ENCODE measurements around the gene RBMS1.

The RBMS1 gene

GRCh38 chr2:160463245-160463644 lies 30.4 kb downstream of the RBMS1 start:
- H3K27ac ChIP-seq (ENCODE audit: low read length) = no peak overlapping the region
- no peak overlapping the region for H2AFZ ChIP-seq (ENCODE audit: low read length)
- H3K27me3 ChIP-seq (replicated peaks; ENCODE audit: insufficient read depth, low read length) = no peaks in the 10 kb centered on the region
- H3K4me2 ChIP-seq (ENCODE audit: low read depth, low read length) = no peak overlapping the region
- TF ChIP-seq EZH2phosphoT487 (IDR thresholded peaks at IDR 0.05; ENCODE audit: low read length) = no peak
- DNase-seq = no peak
- H3K4me1 ChIP-seq (ENCODE audit: low read length) = no peaks in the 10 kb centered on the region
- no peaks in the 10 kb centered on the region for H3K9me3 ChIP-seq (replicated peaks; ENCODE audit: insufficient read depth, low read length)
- H3F3A ChIP-seq (ENCODE audit: insufficient read depth, low read length) = no peaks in the 10 kb centered on the region
- H3K79me2 ChIP-seq (ENCODE audit: low read length) = no peaks in the 10 kb centered on the region
- no peak overlapping the region for H3K4me3 ChIP-seq (ENCODE audit: low read length)
- no peaks in the 10 kb centered on the region for H3K9me2 ChIP-seq (replicated peaks; ENCODE audit: insufficient read depth, low read length)
- H4K20me1 ChIP-seq (ENCODE audit: insufficient read depth, low read length) = no peaks in the 10 kb centered on the region
- no peak overlapping the region for H3K9ac ChIP-seq (ENCODE audit: low read length)
- H3K36me3 ChIP-seq (replicated peaks; ENCODE audit: insufficient read depth, low read length) = no peaks in the 10 kb centered on the region

- no peak overlapping the region for H3K4me3 ChIP-seq (ENCODE audit: low read length)
- H4K20me1 ChIP-seq (ENCODE audit: insufficient read depth, low read length) = no peaks in the 10 kb centered on the region
- no peaks in the 10 kb centered on the region for H3K4me1 ChIP-seq (ENCODE audit: low read length)
- H3F3A ChIP-seq (ENCODE audit: insufficient read depth, low read length) = no peaks in the 10 kb centered on the region
- H3K36me3 ChIP-seq (replicated peaks; ENCODE audit: insufficient read depth, low read length) = no peaks in the 10 kb centered on the region
- no peaks in the 10 kb centered on the region for H3K79me2 ChIP-seq (ENCODE audit: low read length)
- H3K27me3 ChIP-seq (replicated peaks; ENCODE audit: insufficient read depth, low read length) = no peaks in the 10 kb centered on the region
- H3K9me3 ChIP-seq (replicated peaks; ENCODE audit: insufficient read depth, low read length) = no peaks in the 10 kb centered on the region
- TF ChIP-seq EZH2phosphoT487 (IDR thresholded peaks at IDR 0.05; ENCODE audit: low read length) = no peak
- no peak overlapping the region for H3K9ac ChIP-seq (ENCODE audit: low read length)
- no peak overlapping the region for H3K27ac ChIP-seq (ENCODE audit: low read length)
- no peaks in the 10 kb centered on the region for H3K9me2 ChIP-seq (replicated peaks; ENCODE audit: insufficient read depth, low read length)
- no peak overlapping the region for H2AFZ ChIP-seq (ENCODE audit: low read length)
- no peak for DNase-seq
- no peak overlapping the region for H3K4me2 ChIP-seq (ENCODE audit: low read depth, low read length)
These were observed 33.3 kb downstream of the RBMS1 start for GRCh38 chr2:160460333-160460731.

- Histone ChIP-seq H3K9me2 (replicated peaks; ENCODE audit: insufficient read depth, low read length) (no peaks in the 10 kb centered on the region), H3F3A (ENCODE audit: insufficient read depth, low read length) (no peaks in the 10 kb centered on the region), H3K4me2 (ENCODE audit: low read depth, low read length) (no peak overlapping the region), H3K4me3 (ENCODE audit: low read length) (no peak overlapping the region), H3K4me1 (ENCODE audit: low read length) (no peaks in the 10 kb centered on the region), H3K36me3 (replicated peaks; ENCODE audit: insufficient read depth, low read length) (no peaks in the 10 kb centered on the region), H3K27me3 (replicated peaks; ENCODE audit: insufficient read depth, low read length) (no peaks in the 10 kb centered on the region), H3K79me2 (ENCODE audit: low read length) (no peaks in the 10 kb centered on the region), H4K20me1 (ENCODE audit: insufficient read depth, low read length) (no peaks in the 10 kb centered on the region), H2AFZ (ENCODE audit: low read length) (no peak overlapping the region), H3K9me3 (replicated peaks; ENCODE audit: insufficient read depth, low read length) (no peaks in the 10 kb centered on the region), H3K9ac (ENCODE audit: low read length) (no peak overlapping the region), H3K27ac (ENCODE audit: low read length) (no peak overlapping the region)
- TF ChIP-seq EZH2phosphoT487 (IDR thresholded peaks at IDR 0.05; ENCODE audit: low read length) (no peak), EZH2 (optimal IDR thresholded peaks at IDR 0.05; ENCODE audit: low read depth, low read length) (no peak), CTCF (IDR thresholded peaks at IDR 0.05; ENCODE audit: low read length) (no peak)
- DNase-seq = no peak
These were observed 33.9 kb downstream of the RBMS1 start for GRCh38 chr2:160459538-160460332.

GRCh38 chr2:160458718-160459453 lies 34.7 kb downstream of the RBMS1 start:
- H3K79me2 ChIP-seq (ENCODE audit: low read length) = no peaks in the 10 kb centered on the region
- H3K36me3 ChIP-seq (replicated peaks; ENCODE audit: insufficient read depth, low read length) = no peaks in the 10 kb centered on the region
- no peaks in the 10 kb centered on the region for H3K9me3 ChIP-seq (replicated peaks; ENCODE audit: insufficient read depth, low read length)
- no peak overlapping the region for H3K4me2 ChIP-seq (ENCODE audit: low read depth, low read length)
- TF ChIP-seq EZH2phosphoT487 (IDR thresholded peaks at IDR 0.05; ENCODE audit: low read length) (no peak), CTCF (IDR thresholded peaks at IDR 0.05; ENCODE audit: low read length) (no peak), EZH2 (optimal IDR thresholded peaks at IDR 0.05; ENCODE audit: low read depth, low read length) (no peak)
- no peaks in the 10 kb centered on the region for H4K20me1 ChIP-seq (ENCODE audit: insufficient read depth, low read length)
- no peaks in the 10 kb centered on the region for H3K27me3 ChIP-seq (replicated peaks; ENCODE audit: insufficient read depth, low read length)
- H3K4me3 ChIP-seq (ENCODE audit: low read length) = no peak overlapping the region
- no peak overlapping the region for H3K9ac ChIP-seq (ENCODE audit: low read length)
- DNase-seq = no peak
- H2AFZ ChIP-seq (ENCODE audit: low read length) = no peak overlapping the region
- H3K4me1 ChIP-seq (ENCODE audit: low read length) = no peaks in the 10 kb centered on the region
- no peak overlapping the region for H3K27ac ChIP-seq (ENCODE audit: low read length)
- no peaks in the 10 kb centered on the region for H3F3A ChIP-seq (ENCODE audit: insufficient read depth, low read length)
- H3K9me2 ChIP-seq (replicated peaks; ENCODE audit: insufficient read depth, low read length) = no peaks in the 10 kb centered on the region

Measured in MM.1S (cell line).